Keratinocyte (primary cell): ENCODE measurements around the gene ENPP1. TPM values are rescaled to one million over a fixed set of nuclear protein-coding genes. Genes with fewer than 3 reads are reported as not detected.

Source experiments
- DNase-seq: peaks from one replicate; pipeline ENCODE4 v3.0.0-alpha.2; 2011; ENCODE audit warnings: low read depth, missing footprints, low spot score
- FAIRE-seq: peaks from 2 replicates; lab custom pipeline; 2011; peaks lifted over from hg19 to GRCh38; lab: Jason Lieb, UNC
- H2AFZ ChIP-seq: 2 replicates; pipeline ENCODE4 v1.6.0; 2012; ENCODE audit warnings: low read length, control low read depth, inconsistent platforms; ENCODE audit not compliant: control insufficient read depth
- H3K27ac ChIP-seq: 2 replicates; pipeline ENCODE4 v1.5.1; 2011; ENCODE audit warnings: low read length; ENCODE audit not compliant: control insufficient read depth, insufficient read depth
- H3K27me3 ChIP-seq: 3 replicates; pipeline ENCODE4 v1.6.0; 2011; ENCODE audit warnings: low read length; ENCODE audit not compliant: control insufficient read depth, insufficient read depth; ENCODE audit errors: extremely low read depth
- H3K36me3 ChIP-seq, 2 experiments: 2 replicates in 1 of 2; 3 replicates in 1 of 2; pipeline ENCODE4 v1.5.1; 2011; ENCODE audit warnings: low read length in 2 of 2, mild to moderate bottlenecking in 1 of 2; ENCODE audit not compliant: control insufficient read depth in 2 of 2, insufficient read depth in 2 of 2; ENCODE audit errors: extremely low read depth in 1 of 2
- H3K4me1 ChIP-seq: 3 replicates; pipeline ENCODE4 v1.5.1; 2011; ENCODE audit warnings: low read length; ENCODE audit not compliant: control insufficient read depth, insufficient read depth; ENCODE audit errors: extremely low read depth
- H3K4me2 ChIP-seq: 3 replicates; pipeline ENCODE4 v1.6.0; 2011; ENCODE audit warnings: low read depth, low read length; ENCODE audit not compliant: control insufficient read depth, insufficient read depth; ENCODE audit errors: extremely low read depth
- H3K4me3 ChIP-seq, 3 experiments: fragments of 200-600 bp in 1 of 3; sonication (generic) in 1 of 3; 2 replicates in 2 of 3; 3 replicates in 1 of 3; pipeline ENCODE4 v1.5.1; 2011 to 2016; ENCODE audit warnings: low read length in 3 of 3, mild to moderate bottlenecking in 3 of 3, control low read depth in 2 of 3, inconsistent platforms in 1 of 3, low read depth in 1 of 3, mixed read lengths in 1 of 3, mixed run types in 1 of 3, moderate library complexity in 1 of 3; ENCODE audit not compliant: control insufficient read depth in 2 of 3, insufficient read depth in 2 of 3; ENCODE audit errors: extremely low read depth in 1 of 3
- H3K79me2 ChIP-seq: 2 replicates; pipeline ENCODE4 v1.6.0; 2012; ENCODE audit warnings: low read length; ENCODE audit not compliant: control insufficient read depth, insufficient read depth
- H3K9ac ChIP-seq: 3 replicates; pipeline ENCODE4 v1.6.0; 2011; ENCODE audit warnings: low read length; ENCODE audit not compliant: control insufficient read depth, insufficient read depth; ENCODE audit errors: extremely low read depth
- H3K9me1 ChIP-seq: 3 replicates; pipeline ENCODE4 v1.6.0; 2011; ENCODE audit warnings: low read length; ENCODE audit not compliant: control insufficient read depth, insufficient read depth; ENCODE audit errors: extremely low read depth
- H3K9me3 ChIP-seq: 2 replicates; pipeline ENCODE4 v1.5.1; 2012; ENCODE audit warnings: low read depth, low read length; ENCODE audit not compliant: control insufficient read depth
- H4K20me1 ChIP-seq: 3 replicates; pipeline ENCODE4 v1.6.0; 2011; ENCODE audit warnings: low read length; ENCODE audit not compliant: control insufficient read depth, insufficient read depth; ENCODE audit errors: extremely low read depth
- CTCF ChIP-seq, 3 experiments: IDR thresholded peaks in 1 of 3; conservative IDR thresholded peaks in 1 of 3; optimal IDR thresholded peaks in 1 of 3; 2 replicates in 2 of 3; 3 replicates in 1 of 3; pipeline versions ENCODE3 to v1.5.1; 2011; ENCODE audit warnings: low read length in 3 of 3, mild to moderate bottlenecking in 3 of 3, moderate library complexity in 2 of 3, control low read depth in 1 of 3, inconsistent platforms in 1 of 3; ENCODE audit not compliant: insufficient read depth in 2 of 3; ENCODE audit errors: extremely low read depth in 1 of 3
- EZH2 ChIP-seq: IDR thresholded peaks from one replicate; pipeline ENCODE4 v1.6.1; 2012; ENCODE audit warnings: inconsistent platforms, mild to moderate bottlenecking, low read length, moderate library complexity
- dilution Hi-C: fragments of 300-500 bp; cut with MboI; formaldehyde crosslinking; loops from one replicate; pipeline ENCODE4 v1.7.0; 2020; ENCODE audit warnings: low sequenced_read_pairs; ENCODE audit not compliant: extremely low pct_ligation_motif_present
- polyA plus RNA-seq, 5 experiments: library from polyadenylated mRNA; depleted of rRNA in 3 of 5; stranded (reverse) in 3 of 5; stranded (forward) in 1 of 5; unstranded in 1 of 5; fragments of >200 nt; gene quantifications; 1 replicate in 1 of 5; 2 replicates in 3 of 5; 3 replicates in 1 of 5; pipeline versions ENCODE4 v1.2.1 to v1.2.3, GENCODE V29; 2011 to 2012; ENCODE audit warnings: missing spikeins in 2 of 5, low read depth in 1 of 5, low replicate concordance in 1 of 5

ENPP1 gene
- polyA plus RNA-seq, 1 donor (not counting 4 experiments of a cell fraction or from before 2014, with no cell fraction given) = 0.34 TPM

DNA sequence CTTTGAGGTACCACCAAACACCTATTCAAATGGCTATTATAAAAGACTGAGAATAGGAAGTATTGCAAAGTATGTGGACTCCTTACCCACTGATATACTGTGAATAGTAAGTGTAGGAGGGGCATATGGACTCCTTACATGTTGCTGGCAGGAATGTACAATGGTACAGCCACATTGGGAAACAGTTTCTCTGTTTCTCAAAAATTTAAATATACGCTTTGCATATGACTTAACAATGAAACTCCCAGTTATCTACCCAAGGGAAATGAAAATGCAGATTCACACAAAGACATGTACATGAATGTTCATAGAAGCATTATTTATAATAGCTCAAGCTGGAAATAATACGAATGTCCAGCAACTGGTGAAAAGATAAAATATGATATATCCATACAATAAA is 5.5 kb upstream of the ENPP1 start:
- no peak overlapping the region for H3K4me3 ChIP-seq
- H3K4me1 ChIP-seq = peaks cover 4% of the 10 kb centered on the region
- no peaks in the 10 kb centered on the region for H3K36me3 ChIP-seq
- peaks cover 16% of the 10 kb centered on the region for H3K27me3 ChIP-seq
- no peak overlapping the region for H2AFZ ChIP-seq
- no peaks in the 10 kb centered on the region for H4K20me1 ChIP-seq
- dilution Hi-C loops = no loop called here
- DNase-seq = no peak
- no peak overlapping the region for H3K9ac ChIP-seq
- no peaks in the 10 kb centered on the region for H3K9me1 ChIP-seq
- no peak for TF ChIP-seq CTCF (optimal IDR thresholded peaks at IDR 0.05 in 1 of 3, IDR thresholded peaks at IDR 0.05 in 1 of 3, conservative IDR thresholded peaks at IDR 0.05 in 1 of 3; ENCODE audit: extremely low read depth in 1 of 3, insufficient read depth in 2 of 3, low read length in 3 of 3)
- TF ChIP-seq EZH2 = no peak
- H3K4me2 ChIP-seq = no peak overlapping the region
- H3K79me2 ChIP-seq = no peaks in the 10 kb centered on the region
- FAIRE-seq = no peak
- H3K27ac ChIP-seq = no peak overlapping the region
- no peaks in the 10 kb centered on the region for H3K9me3 ChIP-seq

DNA sequence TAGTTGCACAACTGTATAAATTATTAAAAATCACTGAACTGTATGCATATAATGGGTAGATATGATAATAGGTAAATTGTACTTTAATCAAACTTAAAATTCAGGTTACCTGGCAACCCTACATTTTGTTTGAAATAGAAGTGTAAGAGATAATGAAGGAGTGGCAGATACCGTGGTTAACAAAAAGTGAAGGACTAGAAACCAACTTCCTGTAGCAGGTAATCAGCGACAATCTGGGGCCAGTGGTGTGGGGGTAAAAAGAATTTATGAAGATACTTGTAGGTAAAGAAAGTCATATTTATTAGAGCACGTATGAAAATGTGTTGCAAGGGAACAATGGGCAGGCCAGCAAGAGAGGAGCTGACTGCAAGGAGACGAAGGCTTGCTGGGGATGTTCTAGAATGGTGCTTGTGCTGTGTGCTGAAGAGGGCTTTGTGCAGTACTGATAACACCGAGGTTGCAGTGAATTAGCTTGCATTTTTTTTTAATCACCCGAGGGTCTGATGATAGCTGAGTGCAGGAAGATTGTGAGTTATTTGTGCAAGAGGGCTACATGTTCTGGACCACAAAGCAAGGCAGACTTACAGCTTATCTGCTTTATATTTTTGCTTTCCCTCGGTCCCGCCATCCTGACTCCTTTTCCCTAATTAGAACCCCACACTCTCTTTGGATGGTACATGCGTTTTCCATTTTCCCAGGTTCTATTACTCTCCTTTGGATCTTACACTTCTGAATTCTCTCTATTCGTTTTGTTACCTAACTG is 4.6 kb upstream of the ENPP1 start:
- Histone ChIP-seq H3K36me3 (no peaks in the 10 kb centered on the region), H2AFZ (no peak overlapping the region), H3K4me2 (no peak overlapping the region), H3K9me3 (no peaks in the 10 kb centered on the region), H3K9me1 (no peaks in the 10 kb centered on the region), H3K4me3 (no peak overlapping the region), H3K4me1 (peaks cover 4% of the 10 kb centered on the region), H4K20me1 (no peaks in the 10 kb centered on the region), H3K9ac (no peak overlapping the region), H3K79me2 (no peaks in the 10 kb centered on the region), H3K27me3 (peaks cover 20% of the 10 kb centered on the region), H3K27ac (no peak overlapping the region)
- DNase-seq (no peak), FAIRE-seq (no peak)
- dilution Hi-C loops = no loop called here
- no peak for TF ChIP-seq CTCF (optimal IDR thresholded peaks at IDR 0.05 in 1 of 3, IDR thresholded peaks at IDR 0.05 in 1 of 3, conservative IDR thresholded peaks at IDR 0.05 in 1 of 3; ENCODE audit: extremely low read depth in 1 of 3, insufficient read depth in 2 of 3, low read length in 3 of 3)
